GM19395 (cell line): ENCODE measurements around the gene FMN2.
"Not testable (repeated sequence)": the region's sequence is repeated elsewhere in the genome, so short reads cannot be mapped to it uniquely, and the experiment has no call there.

Experiments
- ATAC-seq: cut with Tn5 transposase; IDR thresholded peaks from one replicate; pipeline ENCODE4 v1.9.1; 2021; ENCODE audit warnings: mild to moderate bottlenecking, moderate library complexity; ENCODE audit not compliant: unreplicated experiment

Gene FMN2

DNA sequence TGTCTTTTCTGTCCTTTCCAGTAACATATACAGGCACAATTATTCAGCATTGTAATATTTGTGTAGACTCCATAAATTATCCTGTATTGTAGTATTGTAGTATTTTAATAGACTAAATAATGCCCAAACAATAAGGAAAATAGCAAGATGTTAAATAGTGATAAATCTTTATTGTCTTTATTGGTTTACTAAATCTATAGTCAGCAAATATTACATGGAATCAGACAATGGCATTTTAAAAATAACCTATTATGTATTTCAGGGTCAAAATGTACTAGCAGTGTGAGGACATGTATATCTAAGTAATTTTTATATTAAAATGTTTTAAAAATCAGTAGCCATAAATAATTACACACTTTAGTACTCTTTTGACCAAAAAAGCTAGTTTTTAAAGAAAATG is 317.9 kb downstream of the FMN2 start:
- no peak for ATAC-seq

DNA sequence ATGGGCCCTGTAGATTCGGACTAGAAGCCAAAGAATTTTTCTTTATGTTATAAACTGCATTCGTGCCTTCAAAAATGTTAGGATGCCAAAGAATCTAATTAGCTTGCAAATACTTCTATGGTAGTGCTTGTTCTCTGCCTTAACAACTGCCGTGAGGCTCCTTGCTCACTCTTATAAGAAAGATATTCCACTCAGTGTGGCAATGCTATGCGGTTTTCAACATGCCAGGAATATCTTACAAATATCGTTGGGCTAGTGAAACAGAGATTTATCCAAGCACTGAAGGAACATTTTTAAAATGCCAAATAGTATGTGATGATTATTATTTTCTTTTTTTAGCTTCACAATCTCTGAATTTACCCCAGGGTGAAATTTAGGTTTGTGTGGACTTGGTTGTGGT is 322.0 kb downstream of the FMN2 start:
- no peak for ATAC-seq

DNA sequence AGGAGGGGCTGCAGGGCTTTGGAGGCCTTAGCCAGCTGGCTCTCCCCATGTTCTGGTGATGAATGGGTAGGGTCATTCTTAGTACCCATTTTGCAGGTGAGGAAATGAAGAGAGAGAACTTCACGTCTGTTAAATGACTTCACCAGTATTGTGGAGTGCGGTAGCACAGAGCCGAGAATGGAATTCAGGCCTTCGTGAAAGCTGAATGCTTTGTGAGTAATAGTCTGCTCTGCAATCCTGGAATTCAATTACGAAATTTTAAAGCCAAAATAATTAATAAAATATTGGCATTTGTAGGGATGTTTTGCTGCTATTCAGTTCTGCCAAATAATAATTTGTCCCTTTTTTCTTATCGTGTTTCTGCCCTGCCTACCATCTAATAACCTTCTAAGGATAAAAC is 322.6 kb downstream of the FMN2 start:
- ATAC-seq, result no peak

DNA sequence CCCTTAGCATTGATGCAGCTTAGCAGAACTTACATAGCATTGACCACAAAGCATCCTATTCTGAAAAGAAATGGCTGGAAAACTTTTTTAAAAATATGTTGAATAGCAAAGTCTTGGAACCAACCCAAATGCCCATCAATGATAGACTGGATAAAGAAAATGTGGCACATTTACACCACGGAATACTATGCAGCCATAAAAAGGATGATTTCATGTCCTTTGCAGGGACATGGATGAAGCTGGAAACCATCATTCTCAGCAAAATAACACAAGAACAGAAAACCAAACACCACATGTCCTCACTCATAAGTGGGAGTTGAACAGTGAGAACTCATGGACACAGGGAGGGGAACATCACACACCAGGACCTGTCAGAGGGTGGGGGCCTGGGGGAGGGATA is 323.3 kb downstream of the FMN2 start:
- not testable (repeated sequence) for ATAC-seq

DNA sequence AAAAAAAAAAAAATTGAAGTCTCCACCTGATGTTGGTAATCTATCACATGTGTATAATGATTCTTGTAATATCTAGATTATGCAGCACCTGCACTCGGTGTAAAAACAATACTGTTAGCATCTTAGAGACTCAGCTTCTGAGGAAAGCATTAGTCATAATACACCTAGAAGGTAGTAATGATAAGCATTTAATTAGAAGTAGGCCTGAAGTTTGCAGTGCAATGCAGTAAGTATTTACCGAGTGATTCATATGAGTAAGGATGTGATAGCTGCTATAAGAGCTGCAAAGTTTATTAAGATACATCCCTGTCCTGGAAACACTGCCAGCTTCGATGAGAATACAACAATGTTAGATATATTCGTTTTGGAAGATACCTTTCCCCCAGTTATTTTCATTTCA is 323.8 kb downstream of the FMN2 start:
- ATAC-seq, result no peak

DNA sequence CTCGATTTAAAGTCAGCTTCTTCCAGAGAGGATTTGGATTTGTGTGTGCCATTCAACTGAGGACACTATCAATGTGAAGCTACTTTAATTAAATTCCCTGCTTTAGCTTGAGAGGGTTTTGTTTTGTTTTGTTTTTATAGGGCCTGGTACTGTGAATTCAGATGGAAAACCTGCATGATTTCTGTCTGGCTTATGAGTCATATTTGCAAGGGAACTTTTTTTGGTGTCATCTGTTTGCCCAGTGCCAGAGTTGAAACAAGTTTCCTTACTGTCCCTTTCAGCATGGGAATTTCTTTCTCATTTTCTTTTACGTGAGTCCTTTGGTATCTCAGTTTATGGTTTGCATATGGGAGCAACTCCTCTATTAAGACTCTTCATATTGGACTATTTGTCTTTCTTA is 325.6 kb downstream of the FMN2 start:
- no peak for ATAC-seq

DNA sequence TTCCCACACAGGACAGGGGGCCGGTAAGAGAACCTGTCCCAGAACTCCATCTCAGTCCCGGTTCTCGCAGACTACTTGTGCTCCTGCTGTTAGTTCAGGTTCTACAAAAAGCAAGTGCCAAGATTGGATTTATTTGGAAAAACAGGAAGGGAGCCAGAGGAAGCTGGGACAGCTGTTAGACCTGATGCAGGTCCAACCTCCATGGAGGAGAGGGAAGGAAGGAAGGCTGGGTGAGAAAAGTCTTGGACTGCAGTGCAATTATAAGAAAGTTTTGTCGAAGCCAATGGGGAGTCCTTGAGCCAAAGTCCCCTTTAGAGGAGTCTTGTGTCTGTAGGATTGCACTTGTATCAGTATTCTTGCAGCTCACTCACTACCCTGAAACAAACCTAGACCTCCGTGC is 329.1 kb downstream of the FMN2 start:
- ATAC-seq, result no peak

DNA sequence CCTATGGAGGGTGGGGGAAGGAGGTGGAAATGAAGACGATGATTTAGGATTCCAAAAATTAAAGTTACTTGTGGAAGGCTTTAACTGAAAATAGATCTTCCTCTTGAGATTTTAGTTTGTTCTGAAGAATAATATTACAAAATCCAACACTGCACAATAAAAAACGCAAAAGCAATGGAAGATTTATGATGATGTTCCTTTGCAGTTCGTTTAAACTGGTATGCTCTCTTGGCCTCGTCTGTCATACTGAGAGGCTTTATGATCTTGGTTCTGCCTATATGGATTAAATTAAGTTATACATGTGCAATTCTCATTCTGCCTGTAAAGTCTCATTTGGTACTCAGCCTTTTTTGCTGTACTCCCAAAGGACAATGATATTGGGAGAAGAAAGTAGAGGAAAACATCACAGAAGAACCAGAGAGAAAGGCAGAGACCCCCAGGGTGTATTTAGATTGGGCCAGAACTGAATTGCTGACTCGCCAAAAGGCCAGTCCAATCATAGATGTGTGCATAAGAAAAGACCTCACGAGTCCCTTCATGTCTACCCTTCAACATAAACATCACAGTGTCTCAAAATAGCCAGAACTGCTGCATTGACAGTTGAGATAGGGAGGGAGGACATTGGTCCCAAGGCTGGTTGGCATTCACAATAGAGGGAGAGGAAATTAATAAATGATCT is 331.7 kb downstream of the FMN2 start:
- no peak for ATAC-seq

DNA sequence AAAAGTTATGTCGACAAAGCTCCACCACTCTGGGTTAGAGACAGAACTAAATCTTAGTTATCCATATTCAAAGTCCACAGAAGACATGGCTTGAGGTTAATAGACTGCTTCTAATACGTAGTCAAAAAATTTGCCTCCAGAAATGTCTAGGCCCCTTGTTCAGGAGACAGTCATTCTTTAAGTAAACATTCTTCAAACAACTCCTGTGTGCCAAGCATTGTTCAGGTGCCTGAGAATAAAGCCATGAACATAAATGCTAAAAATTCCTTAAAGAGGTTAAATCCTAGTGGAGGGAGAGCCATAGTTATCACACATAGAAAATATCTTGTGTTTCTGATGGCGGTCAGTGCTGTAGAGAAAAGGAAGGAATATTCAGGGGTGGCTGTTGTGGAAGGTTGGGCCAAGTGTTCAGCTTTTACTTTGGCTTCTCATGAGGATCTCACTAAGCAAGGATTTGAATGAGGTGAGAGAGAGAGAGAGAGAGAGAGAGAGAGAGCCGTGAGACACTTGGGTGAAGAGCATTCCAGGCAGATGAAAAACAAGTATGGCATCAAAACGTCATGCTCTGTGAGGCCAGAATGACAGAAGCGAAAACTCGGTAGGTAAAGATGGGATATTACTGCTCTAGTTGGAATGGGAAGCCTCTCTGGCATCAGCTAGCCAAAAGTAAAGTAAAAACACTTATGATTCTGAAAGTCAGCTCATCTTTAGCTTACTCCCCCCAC is 333.2 kb downstream of the FMN2 start:
- no peak for ATAC-seq

DNA sequence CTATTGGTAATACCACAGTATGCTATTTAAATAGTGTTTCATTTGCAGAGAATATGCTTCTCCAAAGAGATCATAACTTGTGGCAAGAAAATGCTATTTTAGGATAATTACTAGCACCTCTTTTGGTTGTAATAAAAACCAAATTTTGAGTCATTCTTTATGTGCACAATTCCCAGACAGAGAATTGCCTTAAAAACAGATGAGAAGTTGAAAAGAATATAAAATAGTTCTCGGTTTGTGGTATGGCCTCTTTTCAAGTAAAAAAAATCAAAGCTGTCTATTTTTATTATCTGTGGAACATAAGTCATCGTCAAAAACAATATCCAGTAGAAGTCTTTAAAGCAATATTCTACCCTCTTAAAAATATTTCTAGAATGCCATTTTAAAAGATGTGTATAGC is 334.4 kb downstream of the FMN2 start:
- no peak for ATAC-seq

DNA sequence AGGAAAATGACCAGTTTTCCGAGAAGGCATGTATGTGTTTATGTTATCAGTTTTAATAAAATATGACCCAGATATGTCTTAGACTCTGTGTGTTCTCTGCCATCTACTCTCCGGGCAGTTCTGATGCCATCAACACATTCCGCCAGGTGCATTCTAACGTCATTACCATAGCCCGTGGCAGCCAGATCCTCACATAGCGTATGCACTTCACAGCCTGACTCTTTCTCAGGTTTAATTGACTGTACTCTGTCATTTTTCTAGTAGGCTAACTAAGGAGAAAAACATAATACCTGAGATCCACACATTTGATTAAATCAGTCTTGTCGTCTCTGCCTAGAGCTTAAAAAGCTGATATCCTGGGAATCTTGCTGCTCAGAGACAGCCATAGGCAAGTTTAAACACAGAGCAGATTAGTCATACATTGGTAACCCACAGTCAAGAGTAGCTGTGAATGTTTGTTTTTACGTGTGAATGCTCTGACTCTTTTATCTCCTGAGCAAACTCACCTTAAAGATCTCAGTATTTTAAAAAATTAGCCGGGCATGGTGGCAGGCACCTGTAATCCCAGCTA is 344.4 kb downstream of the FMN2 start:
- no peak for ATAC-seq

DNA sequence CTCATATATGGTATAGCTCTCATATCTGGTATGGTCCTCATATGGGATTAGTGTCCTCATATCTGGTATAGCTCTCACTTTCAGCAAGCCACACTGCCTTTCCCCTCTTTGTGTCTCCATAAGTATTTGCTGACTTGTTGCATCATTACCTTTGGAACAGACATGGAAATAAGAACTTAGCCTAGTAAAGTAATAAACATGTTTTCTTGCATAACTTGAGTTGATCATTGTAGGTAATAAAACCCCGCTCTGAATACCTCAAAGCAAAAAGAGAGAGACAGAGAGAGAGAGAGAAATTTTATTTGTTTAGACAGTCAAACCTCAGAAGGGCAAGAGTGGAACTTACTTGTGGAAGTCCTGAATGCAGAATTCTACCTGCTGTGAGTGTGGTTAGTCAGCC is 350.0 kb downstream of the FMN2 start:
- no peak for ATAC-seq

DNA sequence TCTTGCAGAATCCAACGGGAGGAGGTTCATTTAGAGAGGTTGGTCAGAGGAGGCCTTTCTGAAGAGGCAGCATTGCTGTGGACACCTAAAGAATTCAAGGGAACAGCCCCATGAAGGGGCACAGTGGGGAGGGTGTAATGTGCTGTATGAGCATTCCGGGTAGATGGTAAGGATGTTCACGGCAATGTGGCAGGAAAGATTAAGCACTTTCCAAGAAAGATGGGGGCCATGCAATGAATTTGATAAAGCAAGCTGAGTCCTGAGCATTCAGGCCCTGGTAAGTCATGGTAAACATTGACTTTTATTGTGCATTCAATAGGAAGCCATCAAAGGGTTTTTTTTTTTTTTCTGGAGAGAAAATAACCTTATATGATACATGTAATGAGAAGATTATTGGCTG is 353.7 kb downstream of the FMN2 start:
- ATAC-seq, result no peak

DNA sequence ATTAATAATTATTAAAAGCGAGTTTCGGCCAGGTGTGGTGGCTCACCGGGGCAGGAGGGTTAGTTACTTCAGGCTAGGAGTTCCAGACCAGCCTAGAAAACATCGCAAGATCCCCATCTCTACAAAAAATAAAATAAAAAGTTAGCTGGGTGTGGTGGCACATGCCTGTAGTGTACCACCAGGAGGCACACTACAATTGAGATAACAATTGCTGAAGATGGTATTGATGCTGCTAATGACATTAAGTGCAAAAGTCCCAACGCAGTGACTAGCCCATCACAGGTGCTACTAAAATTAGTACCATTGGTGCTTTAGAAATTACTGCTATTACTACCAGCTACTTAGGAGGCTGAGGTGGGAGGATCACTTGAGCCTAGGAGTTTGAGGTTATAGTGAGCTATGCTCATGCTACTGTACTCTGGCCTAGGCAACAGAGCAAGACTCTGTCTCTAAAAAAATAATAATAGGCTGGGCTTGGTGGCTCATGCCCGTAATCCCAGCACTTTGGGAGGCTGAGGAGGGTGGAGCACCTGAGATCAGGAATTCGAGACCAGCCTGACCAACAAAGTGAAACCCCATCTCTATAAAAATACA is 363.6 kb downstream of the FMN2 start:
- ATAC-seq, result no peak

DNA sequence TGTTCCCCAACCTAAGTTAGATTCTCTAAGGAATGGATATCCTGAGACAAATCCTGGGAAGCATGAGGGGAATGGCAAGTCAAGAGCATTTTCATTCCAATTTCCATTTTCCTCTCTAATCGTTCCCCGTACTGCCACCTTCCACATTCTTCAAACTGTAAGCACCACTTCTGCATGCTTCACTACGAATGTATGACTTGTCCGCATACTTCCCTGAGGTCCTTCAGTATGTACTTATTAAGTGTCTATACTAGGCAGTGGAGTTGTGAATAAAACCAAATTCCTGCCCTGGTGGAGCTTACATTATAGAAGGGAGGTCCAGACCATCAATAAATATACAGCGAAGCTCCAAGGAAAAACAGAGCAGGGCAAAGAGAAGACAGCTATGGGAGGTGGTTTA is 365.5 kb downstream of the FMN2 start:
- ATAC-seq, result no peak

DNA sequence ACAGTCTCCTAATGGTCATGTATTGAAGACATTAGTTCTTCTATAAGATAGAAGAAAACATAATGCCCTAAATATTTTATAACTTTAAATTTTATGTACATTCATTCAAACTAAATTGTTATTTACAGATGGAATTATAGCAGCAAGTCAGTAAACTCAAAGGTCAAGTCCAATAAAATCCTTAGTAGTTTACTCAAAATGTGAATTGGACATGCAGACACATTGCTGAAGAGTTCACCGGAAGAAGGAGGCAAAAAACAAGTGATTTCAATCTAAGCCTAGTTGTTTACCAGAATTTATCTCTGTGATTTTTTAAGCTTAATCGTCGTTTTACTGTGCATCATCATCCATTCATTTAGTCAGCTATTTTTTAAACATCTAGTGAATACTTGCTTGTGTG is 370.6 kb downstream of the FMN2 start:
- ATAC-seq, result no peak

DNA sequence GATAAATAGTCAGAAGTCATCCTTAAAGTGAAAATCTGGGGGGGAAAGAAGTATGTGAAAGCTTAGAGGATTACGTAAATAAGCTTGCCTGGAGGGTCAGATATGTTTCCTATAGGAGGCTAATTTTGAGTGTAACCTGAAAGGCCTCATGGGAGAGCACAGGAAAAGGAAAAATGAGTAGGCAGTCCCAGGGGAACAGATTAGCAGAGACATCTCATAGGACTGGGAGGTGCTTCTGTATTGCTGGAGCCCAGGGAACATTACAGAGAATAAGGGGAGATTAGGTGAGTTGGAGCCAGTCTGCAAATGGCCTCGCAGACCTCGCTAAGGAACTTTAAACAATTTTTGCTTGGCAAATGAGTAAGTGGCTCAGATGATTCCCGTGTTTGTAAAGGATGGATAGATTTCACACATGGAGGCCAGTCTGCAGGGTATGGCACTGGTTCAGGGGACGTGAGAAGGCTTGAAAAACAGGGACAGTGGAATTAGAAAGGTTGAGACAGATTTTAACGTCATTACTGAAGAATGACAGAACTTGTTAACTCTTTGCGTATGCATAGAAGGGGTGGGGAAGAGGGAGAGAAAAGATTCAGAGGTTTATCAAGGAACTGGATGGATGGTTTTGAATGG is 371.2 kb downstream of the FMN2 start:
- ATAC-seq, result no peak

DNA sequence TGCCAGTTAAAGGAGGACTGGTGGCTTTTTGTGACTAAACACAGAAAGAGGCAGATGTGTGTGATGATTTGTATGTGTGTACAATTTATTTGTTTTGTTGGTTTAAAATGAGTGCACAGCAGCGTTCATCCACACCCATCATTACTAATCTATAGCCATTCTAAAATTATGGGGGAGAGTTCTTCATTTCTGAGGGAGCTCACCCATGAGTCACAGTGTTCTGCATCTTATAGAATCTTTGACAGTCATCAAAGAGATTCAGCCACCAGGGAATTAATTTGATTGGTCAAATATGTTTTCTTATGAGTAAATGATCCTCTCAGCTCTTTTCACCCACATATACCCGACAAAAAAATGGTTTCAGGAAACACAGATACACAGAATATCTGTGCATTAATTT is 372.4 kb downstream of the FMN2 start:
- ATAC-seq, result no peak

DNA sequence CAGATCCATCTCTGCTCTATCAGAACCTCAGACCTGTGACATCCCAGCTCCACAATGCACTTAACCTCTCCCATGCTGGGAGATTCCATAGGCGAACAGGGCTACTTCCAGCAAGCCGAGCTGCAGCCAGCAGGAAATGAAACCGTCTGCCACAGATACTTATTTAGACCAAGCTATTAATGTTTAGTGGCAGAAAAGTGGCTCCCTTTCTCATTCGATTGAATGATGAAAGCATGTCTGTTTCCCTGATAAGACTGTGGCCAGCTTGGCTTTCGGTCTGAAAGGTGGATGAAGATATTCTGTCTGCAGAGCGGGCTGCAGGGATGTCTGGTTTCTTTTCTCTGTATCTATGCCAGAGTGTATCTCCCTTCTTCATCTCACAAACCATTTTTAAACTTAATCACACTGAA is 373.9 kb downstream of the FMN2 start:
- no peak for ATAC-seq

DNA sequence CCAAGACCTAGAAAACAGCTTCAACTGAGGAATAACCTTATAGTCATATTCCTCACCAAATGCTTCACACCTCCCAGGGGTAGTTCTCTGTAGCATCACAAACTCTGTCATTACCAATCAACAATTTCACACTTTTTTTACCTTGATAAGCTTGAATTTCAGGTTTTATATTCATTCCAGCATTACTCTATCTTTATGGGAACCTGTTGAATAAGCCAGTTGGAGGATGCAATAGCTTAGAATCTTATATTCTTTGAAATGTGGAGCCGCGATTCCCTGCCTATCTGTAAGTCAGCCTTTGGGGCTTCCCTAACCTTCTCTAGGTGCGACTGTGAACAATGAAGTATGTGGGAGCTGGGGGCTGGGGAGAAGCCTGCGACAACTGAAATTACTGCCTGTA is 374.8 kb downstream of the FMN2 start:
- ATAC-seq, result no peak

DNA sequence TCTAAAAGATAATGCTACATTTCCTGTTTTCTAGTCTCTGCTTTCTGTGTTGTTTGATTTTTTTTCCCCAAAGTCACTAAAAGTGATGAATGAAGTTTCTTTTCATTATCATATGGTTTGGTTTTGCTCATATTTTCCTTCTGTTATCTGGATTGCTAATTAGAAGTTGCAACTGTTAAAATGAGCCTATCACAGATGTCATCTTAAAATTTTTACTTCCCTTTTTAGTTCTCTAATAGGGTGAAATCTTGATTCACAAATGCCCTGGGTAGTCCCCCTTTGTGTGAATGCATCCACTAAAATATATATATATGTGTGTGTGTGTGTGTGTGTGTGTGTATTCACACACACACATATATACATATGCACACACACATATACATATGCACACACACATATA is 376.2 kb downstream of the FMN2 start:
- no peak for ATAC-seq

DNA sequence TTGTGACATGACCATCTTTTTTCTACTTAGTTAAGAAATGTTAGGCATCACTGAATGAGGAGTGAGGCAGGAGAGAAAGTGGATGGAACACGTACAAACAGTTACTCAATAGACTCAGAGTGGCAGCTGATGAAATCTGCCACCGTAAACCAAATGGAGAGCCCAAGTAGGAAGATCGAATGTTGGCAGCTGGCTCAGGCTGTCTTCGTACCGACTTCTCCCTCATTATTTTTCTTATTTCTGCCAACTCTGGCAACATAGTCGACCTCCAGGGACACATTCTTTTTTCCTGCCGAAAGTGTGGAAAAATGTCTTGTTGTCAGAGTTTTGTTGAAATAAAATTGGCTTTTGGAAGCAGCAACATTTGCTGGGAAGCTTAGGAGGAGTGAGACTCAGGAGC is 377.0 kb downstream of the FMN2 start:
- ATAC-seq, result no peak
